Measurements from ENCODE around the gene ITIH3.

Gene ITIH3

GRCh38 chr3:52788890-52789745 lies 5.5 kb upstream of the ITIH3 start:
- ATAC-seq, result no peak
- TF ChIP-seq GLIS3 (CRISPR knock-in tag; IDR thresholded peaks at IDR 0.05) (no peak), OSR1 (CRISPR knock-in tag; IDR thresholded peaks at IDR 0.05) (no peak), SNAI2 (CRISPR knock-in tag; IDR thresholded peaks at IDR 0.05) (no peak), ISL1 (CRISPR knock-in tag; IDR thresholded peaks at IDR 0.05) (no peak), ZNF8 (CRISPR knock-in tag; IDR thresholded peaks at IDR 0.05) (no peak), PPARA (CRISPR knock-in tag; IDR thresholded peaks at IDR 0.05; ENCODE audit: borderline replicate concordance) (no peak), ESRRG (CRISPR knock-in tag; IDR thresholded peaks at IDR 0.05) (no peak), PATZ1 (CRISPR knock-in tag; IDR thresholded peaks at IDR 0.05; ENCODE audit: borderline replicate concordance) (no peak), TCF4 (CRISPR knock-in tag; IDR thresholded peaks at IDR 0.05; ENCODE audit: borderline replicate concordance) (no peak), ZNF70 (CRISPR knock-in tag; IDR thresholded peaks at IDR 0.05) (no peak), TOX (CRISPR knock-in tag; IDR thresholded peaks at IDR 0.05; ENCODE audit: borderline replicate concordance) (no peak), TSHZ2 (CRISPR knock-in tag; IDR thresholded peaks at IDR 0.05) (no peak), RARB (CRISPR knock-in tag; IDR thresholded peaks at IDR 0.05) (no peak), CSRNP3 (CRISPR knock-in tag; IDR thresholded peaks at IDR 0.05) (no peak), CSDC2 (CRISPR knock-in tag; IDR thresholded peaks at IDR 0.05) (no peak), BACH2 (CRISPR knock-in tag; IDR thresholded peaks at IDR 0.05; ENCODE audit: borderline replicate concordance) (no peak)

GRCh38 chr3:52789746-52790040 lies 4.9 kb upstream of the ITIH3 start:
- TF ChIP-seq SNAI2 (CRISPR knock-in tag; IDR thresholded peaks at IDR 0.05) (no peak), ARNTL (CRISPR knock-in tag; IDR thresholded peaks at IDR 0.05; ENCODE audit: borderline replicate concordance, low read depth) (no peak), ZFP3 (CRISPR knock-in tag; IDR thresholded peaks at IDR 0.05) (no peak), PPARA (CRISPR knock-in tag; IDR thresholded peaks at IDR 0.05; ENCODE audit: borderline replicate concordance) (no peak), BACH2 (CRISPR knock-in tag; IDR thresholded peaks at IDR 0.05; ENCODE audit: borderline replicate concordance) (no peak), CSRNP3 (CRISPR knock-in tag; IDR thresholded peaks at IDR 0.05) (no peak), GLIS3 (CRISPR knock-in tag; IDR thresholded peaks at IDR 0.05) (no peak), TSHZ2 (CRISPR knock-in tag; IDR thresholded peaks at IDR 0.05) (no peak), ZFP30 (CRISPR knock-in tag; IDR thresholded peaks at IDR 0.05) (no peak), ISL1 (CRISPR knock-in tag; IDR thresholded peaks at IDR 0.05) (no peak), ESRRG (CRISPR knock-in tag; IDR thresholded peaks at IDR 0.05) (no peak), TOX (CRISPR knock-in tag; IDR thresholded peaks at IDR 0.05; ENCODE audit: borderline replicate concordance) (no peak)
- no peak for ATAC-seq

All from SK-N-SH treated with all-trans-retinoic acid at 6 μM for 48 hours (cell line).